ENCODE measurements around the gene MGMT.

- TF ChIP-seq CTCF (IDR thresholded peaks at IDR 0.05) (no peak), POLR2A (IDR thresholded peaks at IDR 0.05) (no peak)
Observed at GRCh38 chr10:129707406-129708388, 240.7 kb downstream of the MGMT start.
